DOHH2 (cell line): Measurements from ENCODE around the gene RBFOX2.

ENCODE experiments used
- CTCF ChIP-seq: fragments of 200-600 bp; sonication (generic); IDR thresholded peaks from one replicate; pipeline ENCODE4 v1.5.1; 2014; ENCODE audit warnings: antibody characterized with exemption, mild to moderate bottlenecking, low read depth, low read length; ENCODE audit not compliant: poor library complexity, severe bottlenecking
- EZH2phosphoT487 ChIP-seq: fragments of 200-600 bp; sonication (generic); IDR thresholded peaks from 2 replicates; pipeline ENCODE4 v1.6.1; 2017; ENCODE audit warnings: borderline replicate concordance, mild to moderate bottlenecking, antibody characterized with exemption, low read length, moderate library complexity, mixed read lengths

GRCh38 chr22:35854334-35854733 lies 174.3 kb downstream of the RBFOX2 start:
- TF ChIP-seq CTCF, result no peak
- no peak for TF ChIP-seq EZH2phosphoT487
